Measurements from ENCODE around the gene SOHLH2. TPM values are rescaled to one million over a fixed set of nuclear protein-coding genes. Genes with fewer than 3 reads are reported as not detected.

Gene SOHLH2
- not detected for total RNA-seq

GRCh38 chr13:36214163-36214921 lies at the start of gene SOHLH2:
SOHLH2 (minus strand) TSS chr13:36214556; CDS start chr13:36214526, 30 bp downstream.
- no peak for DNase-seq

GRCh38 chr13:36261976-36262375 lies 47.6 kb upstream of the SOHLH2 start:
- no peak for DNase-seq

- no peak for DNase-seq
These were observed 46.7 kb upstream of the SOHLH2 start for GRCh38 chr13:36261011-36261410.

- DNase-seq, result no peak
These were observed 45.2 kb upstream of the SOHLH2 start for GRCh38 chr13:36259361-36260137.

DNA sequence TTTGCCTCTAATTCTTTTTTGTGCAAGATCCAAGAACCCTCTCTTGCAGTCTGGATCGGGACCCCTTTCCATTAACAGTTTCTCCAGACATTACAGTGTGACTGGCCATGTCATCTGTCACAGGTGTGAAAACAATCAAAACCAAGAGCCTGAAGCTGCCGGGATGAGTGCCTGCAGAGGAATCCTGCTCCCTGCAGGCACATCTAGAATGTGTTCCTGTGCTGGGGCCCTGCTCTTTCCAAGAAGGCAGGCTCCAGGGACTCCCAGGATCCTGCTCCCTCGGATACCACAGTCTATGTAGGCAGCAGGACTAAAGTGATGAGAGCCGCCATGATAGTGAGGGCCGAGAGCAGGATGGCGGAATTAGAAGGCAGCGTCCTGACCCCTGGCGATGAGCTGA lies 44.5 kb upstream of the SOHLH2 start:
- DNase-seq, result no peak

- no peak for DNase-seq
These were observed 37.2 kb upstream of the SOHLH2 start for GRCh38 chr13:36251526-36251925.

- no peak for DNase-seq
These were observed 36.7 kb upstream of the SOHLH2 start for GRCh38 chr13:36251017-36251416.

DNA sequence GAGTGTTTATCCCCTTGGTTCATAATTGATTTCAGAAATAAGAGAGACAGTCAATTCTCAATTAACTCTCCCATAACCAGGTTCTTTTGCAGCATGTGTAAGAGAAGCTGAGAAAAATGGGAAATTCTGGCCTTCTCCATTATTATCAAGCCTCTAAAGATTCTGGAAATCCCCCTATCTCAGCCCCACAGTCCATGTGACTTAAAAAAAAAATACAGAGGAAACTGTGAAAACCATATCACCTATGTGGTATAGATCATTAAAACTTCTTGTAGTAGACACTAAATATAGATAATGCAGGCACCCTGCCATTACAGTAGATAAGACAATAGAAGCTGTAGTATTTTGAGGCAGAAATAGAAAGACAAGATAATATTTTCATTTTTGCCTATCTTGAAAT lies 34.3 kb upstream of the SOHLH2 start:
- no peak for DNase-seq

- no peak for DNase-seq
These were observed 30.6 kb upstream of the SOHLH2 start for GRCh38 chr13:36244990-36245389.

DNA sequence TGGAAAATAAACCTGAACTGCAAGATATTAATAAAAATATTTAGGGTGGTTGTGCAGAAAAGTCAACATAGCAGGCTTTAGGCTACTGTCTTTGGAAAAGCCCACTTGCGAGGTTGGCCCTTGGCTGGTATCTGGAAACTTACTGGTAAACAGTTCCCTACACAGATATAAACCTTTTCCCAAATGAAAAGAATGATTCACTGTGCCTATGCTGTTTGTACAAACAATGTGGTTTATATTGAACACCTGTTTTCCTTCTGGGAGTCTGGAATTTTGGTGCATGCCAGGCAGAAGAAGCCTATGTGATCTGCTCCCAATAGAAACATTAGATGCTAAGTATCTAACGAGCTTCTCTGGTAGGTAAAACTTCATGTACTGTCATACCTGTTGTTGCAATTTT lies 29.7 kb upstream of the SOHLH2 start:
- no peak for DNase-seq

GRCh38 chr13:36242761-36243160 lies 28.4 kb upstream of the SOHLH2 start:
- no peak for DNase-seq

- DNase-seq, result no peak
These were observed 16.9 kb upstream of the SOHLH2 start for GRCh38 chr13:36231236-36231635.

DNA sequence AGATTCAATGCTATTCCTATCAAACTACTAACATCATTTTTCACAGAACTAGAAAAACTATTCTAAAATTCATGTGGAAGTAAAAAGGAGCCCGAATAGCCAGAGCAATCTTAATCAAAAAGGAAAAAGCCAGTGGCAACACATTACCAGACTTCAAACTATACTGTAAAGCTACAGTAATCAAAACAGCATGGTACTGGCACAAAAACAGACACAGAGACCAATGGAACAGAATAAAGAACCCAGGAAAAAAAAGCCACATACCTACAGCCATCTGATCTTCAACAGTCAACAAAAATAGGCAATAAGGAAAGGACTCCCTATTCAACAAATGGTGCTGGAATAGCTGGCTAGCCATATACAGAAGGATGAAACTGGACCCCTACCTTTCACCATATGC lies 10.4 kb upstream of the SOHLH2 start:
- DNase-seq, result no peak

DNA sequence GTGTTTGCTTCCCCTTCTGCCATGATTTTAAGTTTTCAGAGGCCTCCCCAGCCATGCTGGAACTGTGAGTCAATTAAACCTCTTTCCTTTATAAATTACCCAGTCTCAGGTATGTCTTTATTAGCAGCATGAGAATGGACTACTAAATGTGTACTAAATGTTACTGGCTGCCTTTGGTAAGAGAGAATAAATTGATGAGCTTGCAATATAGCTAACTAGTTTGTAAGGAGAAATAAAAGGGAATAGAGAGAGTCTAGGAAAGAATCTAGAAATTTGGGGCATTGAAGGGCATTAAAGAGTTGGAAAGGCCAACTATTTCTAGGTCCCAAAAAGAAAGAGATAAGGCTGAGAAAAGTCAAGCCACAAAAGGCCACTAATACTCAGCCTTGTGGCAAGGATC lies 5.5 kb upstream of the SOHLH2 start:
- DNase-seq, result no peak

- no peak for DNase-seq
These were observed 3.1 kb upstream of the SOHLH2 start for GRCh38 chr13:36217456-36217855.

DNA sequence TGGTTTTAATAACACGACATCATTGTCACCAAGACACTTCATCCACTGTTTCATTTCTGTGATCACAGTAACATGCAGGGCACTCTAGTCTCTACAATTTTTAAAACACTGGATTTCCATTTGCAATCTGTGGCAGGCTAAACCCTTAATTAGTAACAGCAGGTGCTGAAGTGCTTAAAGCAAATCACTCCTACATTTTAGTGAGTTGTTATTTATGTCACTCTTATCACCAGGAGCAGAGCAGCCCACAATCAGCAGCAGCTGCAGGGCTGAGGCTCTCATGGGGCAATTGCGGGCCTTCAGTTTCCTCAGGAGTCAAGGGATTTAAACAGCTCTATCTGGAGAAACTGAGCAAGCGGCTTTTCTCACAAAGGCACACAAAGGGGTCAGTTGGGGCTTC lies 1.6 kb downstream of the SOHLH2 start:
- DNase-seq, result no peak

DNA sequence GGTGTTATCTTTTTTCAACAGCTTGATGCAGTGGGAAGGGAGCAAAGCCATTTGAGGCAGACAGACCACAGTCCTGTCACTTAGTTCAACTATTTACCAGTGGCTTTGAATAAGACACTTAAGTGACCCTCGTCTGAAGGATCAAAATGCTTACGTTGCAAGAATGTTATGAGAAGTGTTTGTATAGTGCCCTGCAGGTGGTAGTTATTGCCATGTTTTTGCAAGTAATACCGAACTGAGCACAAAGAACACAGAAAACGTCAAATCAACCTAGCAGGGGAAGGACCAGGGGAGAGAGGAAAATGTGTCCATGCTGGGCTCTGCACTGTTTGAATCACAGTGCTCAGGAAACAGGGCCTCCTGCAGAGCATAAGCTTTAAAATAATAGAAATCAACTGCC lies 2.8 kb downstream of the SOHLH2 start:
- no peak for DNase-seq

GRCh38 chr13:36210738-36211137 lies 3.6 kb downstream of the SOHLH2 start:
- no peak for DNase-seq

DNA sequence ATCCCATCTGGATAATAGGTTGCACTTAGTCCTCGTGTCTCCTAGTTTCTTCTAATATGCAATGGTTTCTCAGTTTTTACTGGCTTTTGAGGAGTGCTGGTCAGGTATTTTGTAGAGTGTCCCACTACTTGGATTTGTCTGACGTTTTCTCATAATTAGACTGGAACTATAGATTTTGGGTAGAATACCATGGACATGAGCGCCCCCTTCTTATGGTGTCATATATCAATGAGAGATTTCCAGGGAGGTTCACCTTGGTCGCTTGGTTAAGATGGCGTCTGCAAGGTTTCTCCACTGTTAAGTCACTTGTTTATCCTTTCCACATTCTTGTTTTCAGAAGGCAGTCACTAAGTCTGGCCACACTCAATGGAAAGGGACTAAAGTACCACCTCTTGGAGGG lies 6.7 kb downstream of the SOHLH2 start:
- DNase-seq, result no peak

DNA sequence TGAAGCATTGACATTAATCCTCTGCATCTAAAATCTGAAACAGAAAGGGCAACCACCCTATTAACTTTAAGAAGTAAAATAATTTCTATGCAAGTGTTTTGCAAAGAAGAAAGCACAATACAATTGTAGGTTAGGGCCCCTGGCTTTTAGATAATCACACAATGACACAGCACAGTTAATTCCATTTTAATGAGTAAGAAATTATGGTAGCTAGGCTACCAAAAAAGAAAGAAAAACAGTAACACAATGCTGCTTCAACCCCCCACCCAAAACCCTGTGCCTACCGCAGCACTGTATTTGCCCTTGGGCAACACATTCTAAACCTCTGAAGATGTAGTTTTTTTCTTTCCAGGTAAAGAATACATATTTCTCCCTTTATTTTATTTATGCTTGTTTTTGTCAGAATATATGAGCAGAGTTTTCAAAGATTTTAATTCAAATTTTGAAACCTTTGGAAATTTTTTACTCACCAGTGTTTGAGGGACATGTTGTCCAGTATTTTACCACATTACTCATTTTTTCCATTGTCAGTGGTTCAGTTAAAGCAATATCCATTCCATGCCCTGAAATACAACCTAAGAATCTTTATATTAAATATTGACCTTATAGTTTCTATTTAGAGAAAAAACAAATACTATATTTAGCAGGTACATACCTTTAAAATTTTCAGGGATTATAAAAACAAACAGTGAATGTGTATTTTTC lies 21.1 kb downstream of the SOHLH2 start:
- DNase-seq, result no peak

- DNase-seq, result no peak
These were observed 22.2 kb downstream of the SOHLH2 start for GRCh38 chr13:36192166-36192565.

GRCh38 chr13:36190771-36191170 lies 23.6 kb downstream of the SOHLH2 start:
- no peak for DNase-seq

GRCh38 chr13:36188441-36188840 lies 25.9 kb downstream of the SOHLH2 start:
- DNase-seq, result no peak

DNA sequence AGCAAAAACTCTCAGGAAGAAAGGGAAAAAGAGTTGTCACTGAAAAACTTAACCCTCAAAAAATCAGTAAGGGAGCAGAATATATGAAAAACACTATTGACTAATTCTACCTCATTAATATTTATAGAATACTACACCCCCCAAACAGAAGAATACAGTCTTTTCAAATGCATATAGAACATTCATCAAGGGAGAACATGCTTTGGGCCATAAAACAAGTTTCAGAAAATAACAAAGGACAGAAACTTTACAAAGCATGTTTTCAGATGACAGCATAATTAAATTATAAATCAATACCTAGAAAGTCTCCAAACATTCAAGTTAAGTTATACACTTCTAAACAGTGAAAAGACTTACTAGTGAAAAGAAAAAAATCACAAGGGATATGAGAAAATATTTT lies 30.5 kb downstream of the SOHLH2 start:
- no peak for DNase-seq
